Stimulated activated CD4-positive, alpha-beta T cell treated with anti-CD3 and anti-CD28 coated beads, TNF-alpha, amount 100 ng/mL, for 1 hour (primary cell): ENCODE data around the gene LMCD1.

ENCODE experiments used
- DNase-seq, 3 donors: peaks; one replicate each; pipeline ENCODE4 v3.0.0-alpha.2; 2020; ENCODE audit warnings: low read depth in 3 of 3, low spot score in 1 of 3

The LMCD1 gene

DNA sequence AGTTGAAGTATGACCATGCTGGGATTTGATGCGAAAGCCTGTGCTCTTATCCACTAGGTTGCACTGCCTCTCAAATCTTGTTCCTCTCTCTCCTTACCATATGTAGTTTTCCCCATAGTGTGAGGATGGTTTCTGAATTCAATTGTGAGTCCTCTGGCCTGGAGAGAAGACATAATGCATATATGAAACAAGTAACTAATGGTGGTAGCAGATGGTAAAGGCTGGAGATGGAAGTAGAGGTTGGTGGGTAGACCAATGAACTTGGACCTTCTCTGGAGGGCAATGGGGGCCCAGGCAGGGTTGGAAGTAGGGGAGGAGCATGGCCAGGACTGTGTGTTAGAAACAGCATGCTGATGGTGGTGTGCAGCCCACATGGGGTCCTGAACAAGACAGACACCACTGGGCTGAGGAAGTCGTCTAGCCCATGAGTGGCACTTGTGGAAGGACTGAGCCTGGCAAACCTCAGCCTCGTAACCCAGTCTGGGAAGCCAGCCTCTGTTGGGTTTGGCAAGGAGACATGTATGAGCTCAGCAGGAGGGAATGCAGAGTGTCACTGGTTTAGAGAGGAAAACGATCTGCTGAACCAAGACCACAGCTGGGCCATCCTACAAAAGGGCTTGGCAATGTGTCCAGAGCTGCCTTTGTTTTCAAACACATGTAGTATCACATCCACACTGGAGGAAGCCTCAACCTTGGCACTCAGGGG lies 18.5 kb upstream of the LMCD1 start:
- DNase-seq, result no peak

GRCh38 chr3:8484409-8485140 lies 17.0 kb upstream of the LMCD1 start:
- no peak for DNase-seq

GRCh38 chr3:8485141-8485870 lies 16.3 kb upstream of the LMCD1 start:
- DNase-seq, result no peak

DNA sequence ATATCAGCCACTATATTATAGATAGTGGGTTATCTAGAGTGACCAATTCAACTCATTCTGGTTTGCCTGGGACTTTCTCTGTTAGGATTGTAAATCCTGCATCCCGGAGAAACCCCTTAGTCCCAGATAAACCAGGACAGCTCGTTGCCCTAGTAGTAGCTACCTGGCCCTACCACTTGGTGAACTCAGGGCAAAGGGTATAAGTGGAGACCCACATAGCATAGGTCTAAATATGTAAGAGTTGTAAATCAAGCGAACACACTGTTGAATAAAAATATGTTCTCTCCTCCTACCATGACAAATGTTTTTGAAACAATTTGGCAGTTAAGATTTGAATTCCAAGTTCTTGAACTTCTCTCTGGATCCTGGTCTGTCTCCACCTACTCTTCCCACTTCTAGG lies 15.7 kb upstream of the LMCD1 start:
- no peak for DNase-seq

- no peak for DNase-seq
These were observed 15.2 kb upstream of the LMCD1 start for GRCh38 chr3:8486434-8486833.

GRCh38 chr3:8486936-8487335 lies 14.7 kb upstream of the LMCD1 start:
- DNase-seq, result no peak

DNA sequence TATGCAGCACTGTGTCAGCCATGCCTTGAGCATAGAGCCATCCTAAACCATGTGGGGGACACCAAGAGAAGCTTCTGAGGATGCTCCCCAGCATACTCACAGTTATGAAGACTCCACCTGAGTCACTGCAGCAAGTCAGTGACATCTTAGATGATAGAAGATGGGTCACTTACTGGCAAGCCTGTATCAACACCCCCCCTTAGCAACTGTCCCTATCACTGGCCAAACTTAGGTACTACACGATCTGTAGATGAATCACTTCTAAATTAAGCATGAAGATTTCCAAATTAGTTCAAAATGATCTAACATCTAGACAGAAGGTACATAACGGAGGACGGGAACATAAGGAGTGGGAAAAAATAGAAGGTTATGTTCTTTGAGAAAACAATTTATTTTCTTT lies 13.2 kb upstream of the LMCD1 start:
- no peak for DNase-seq

- no peak for DNase-seq
These were observed 12.7 kb upstream of the LMCD1 start for GRCh38 chr3:8488877-8489276.

DNA sequence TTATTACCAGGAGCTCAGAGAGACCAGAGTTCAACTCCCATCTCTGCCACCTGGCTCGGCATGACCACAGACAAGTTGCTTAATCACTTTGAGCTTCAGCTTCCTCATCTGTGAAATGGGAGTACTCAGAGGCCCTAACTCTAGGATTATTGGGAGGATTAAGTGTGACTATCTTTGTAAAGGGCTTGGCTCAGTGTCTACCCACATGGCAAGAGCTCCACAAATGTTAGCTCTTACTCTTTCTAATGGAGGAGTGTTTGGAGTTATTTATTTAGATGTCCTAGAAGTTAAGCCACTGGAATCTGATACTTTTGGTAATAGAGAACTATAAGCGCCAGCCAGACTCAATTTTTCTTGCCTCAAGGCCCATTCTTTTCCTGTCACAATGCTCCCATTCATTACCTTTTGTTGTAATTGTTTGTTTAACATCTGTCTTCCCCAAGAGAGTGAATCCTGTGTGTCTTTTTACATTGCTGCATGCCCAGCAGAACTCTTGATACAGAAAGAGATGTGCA lies 12.3 kb upstream of the LMCD1 start:
- no peak for DNase-seq

- DNase-seq, result no peak
These were observed 11.5 kb upstream of the LMCD1 start for GRCh38 chr3:8490079-8490552.

GRCh38 chr3:8491271-8492144 lies 10.1 kb upstream of the LMCD1 start:
- no peak for DNase-seq

DNA sequence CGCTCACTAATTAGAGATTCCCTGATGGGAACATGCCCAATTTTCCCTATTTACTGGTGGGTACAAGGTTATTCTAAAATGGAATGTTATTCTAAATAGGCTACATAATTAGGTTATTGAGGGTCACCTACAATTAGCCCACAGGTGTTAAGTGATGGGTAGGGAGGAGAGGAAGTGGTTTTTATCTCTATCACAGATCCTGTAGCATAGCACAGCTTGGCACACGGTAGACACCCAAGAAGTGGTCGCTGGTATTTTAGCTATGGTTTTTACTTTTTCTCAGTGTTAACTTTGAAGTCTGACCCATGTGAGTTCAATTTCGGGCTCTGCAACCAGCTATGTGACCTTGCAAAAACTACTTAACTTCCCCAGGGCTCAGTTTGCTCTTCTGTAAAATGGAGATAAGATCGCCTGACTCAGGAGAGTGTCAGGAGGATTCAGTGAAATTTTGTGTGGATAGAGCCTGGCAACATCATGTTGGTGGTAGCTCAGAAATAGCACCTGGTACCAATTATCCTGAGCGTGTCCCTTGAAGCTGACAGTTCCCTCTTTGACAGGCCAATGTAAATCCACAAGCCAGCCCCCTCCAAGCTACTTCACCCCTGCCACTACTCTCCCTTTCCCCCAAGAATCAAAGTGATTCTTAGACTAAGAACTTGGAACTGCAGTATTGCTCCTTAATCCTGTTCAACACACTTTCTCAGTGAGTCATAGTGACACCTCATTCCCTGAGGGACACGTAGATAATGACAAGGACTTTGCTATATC lies 8.7 kb upstream of the LMCD1 start:
- DNase-seq, result no peak

GRCh38 chr3:8493744-8494143 lies 7.9 kb upstream of the LMCD1 start:
- DNase-seq, result no peak

- no peak for DNase-seq
These were observed 7.3 kb upstream of the LMCD1 start for GRCh38 chr3:8494327-8494726.

- no peak for DNase-seq
These were observed 4.0 kb upstream of the LMCD1 start for GRCh38 chr3:8497582-8497981.

GRCh38 chr3:8499181-8499611 lies 2.4 kb upstream of the LMCD1 start:
- no peak for DNase-seq

DNA sequence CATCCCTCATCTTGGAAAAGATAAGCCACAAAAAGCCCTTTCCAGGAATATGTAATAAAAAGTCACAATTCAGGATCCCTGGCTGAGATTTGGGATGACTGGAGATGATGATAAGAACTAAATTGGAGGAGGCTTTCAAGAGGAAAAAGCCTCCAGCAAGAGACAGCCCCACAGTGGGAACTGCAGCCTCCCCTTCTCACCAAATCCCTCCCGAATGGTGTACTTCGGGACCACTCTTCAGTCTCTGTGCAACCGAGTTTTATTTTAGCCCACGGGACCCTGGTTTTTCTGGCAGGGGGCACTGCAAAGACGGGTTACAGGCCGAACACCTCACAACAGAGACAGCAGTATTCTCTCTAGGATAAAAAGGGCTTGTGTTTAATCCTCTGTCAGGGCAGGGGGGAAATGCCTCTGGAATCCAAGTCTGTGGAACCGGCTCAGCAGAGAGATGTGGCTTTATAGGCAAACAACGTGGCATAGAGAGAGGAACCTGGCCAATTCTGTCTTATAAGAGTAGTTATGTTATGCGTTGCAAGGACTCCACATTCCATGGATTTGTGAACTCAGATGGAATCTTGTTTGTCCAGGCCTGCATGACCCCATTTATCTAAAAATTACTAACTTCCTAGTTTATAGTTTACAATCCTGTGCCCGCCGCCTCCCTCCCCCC lies 1.2 kb upstream of the LMCD1 start:
- DNase-seq, result no peak

GRCh38 chr3:8500989-8501370 lies 643 bp upstream of the LMCD1 start:
- DNase-seq, result no peak

- DNase-seq, result no peak
These were observed 1.8 kb downstream of the LMCD1 start for GRCh38 chr3:8503461-8503860.
